D721Med (cell line): Measurements from ENCODE around the gene C1orf35.

Source experiments
- DNase-seq: peaks from one replicate; pipeline ENCODE4 v3.0.0; 2011; ENCODE audit warnings: low spot score; ENCODE audit not compliant: insufficient read length
- FAIRE-seq: peaks from 2 replicates; lab custom pipeline; 2011; peaks lifted over from hg19 to GRCh38; lab: Jason Lieb, UNC
- TF ChIP-seq, protein P1 (sequence below): IDR thresholded peaks from 2 replicates; pipeline ENCODE4 v1.5.1; 2012; ENCODE audit warnings: mild to moderate bottlenecking, control low read depth; ENCODE audit not compliant: insufficient read depth; ENCODE audit errors: missing control alignments

The C1orf35 gene

GRCh38 chr1:228098323-228098931 lies 4.7 kb downstream of the C1orf35 start:
- DNase-seq (peak; percentile 16), FAIRE-seq (no peak)
- TF ChIP-seq, protein P1, sequence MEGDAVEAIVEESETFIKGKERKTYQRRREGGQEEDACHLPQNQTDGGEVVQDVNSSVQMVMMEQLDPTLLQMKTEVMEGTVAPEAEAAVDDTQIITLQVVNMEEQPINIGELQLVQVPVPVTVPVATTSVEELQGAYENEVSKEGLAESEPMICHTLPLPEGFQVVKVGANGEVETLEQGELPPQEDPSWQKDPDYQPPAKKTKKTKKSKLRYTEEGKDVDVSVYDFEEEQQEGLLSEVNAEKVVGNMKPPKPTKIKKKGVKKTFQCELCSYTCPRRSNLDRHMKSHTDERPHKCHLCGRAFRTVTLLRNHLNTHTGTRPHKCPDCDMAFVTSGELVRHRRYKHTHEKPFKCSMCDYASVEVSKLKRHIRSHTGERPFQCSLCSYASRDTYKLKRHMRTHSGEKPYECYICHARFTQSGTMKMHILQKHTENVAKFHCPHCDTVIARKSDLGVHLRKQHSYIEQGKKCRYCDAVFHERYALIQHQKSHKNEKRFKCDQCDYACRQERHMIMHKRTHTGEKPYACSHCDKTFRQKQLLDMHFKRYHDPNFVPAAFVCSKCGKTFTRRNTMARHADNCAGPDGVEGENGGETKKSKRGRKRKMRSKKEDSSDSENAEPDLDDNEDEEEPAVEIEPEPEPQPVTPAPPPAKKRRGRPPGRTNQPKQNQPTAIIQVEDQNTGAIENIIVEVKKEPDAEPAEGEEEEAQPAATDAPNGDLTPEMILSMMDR = no peak

GRCh38 chr1:228097333-228098081 lies 5.6 kb downstream of the C1orf35 start:
- TF ChIP-seq, protein P1 = no peak
- FAIRE-seq = no peak
- peak; percentile 22 for DNase-seq

- FAIRE-seq (no peak), DNase-seq (peak; percentile 17)
- TF ChIP-seq, protein P1 = no peak
These were observed 6.5 kb downstream of the C1orf35 start for GRCh38 chr1:228096416-228097332.

DNA sequence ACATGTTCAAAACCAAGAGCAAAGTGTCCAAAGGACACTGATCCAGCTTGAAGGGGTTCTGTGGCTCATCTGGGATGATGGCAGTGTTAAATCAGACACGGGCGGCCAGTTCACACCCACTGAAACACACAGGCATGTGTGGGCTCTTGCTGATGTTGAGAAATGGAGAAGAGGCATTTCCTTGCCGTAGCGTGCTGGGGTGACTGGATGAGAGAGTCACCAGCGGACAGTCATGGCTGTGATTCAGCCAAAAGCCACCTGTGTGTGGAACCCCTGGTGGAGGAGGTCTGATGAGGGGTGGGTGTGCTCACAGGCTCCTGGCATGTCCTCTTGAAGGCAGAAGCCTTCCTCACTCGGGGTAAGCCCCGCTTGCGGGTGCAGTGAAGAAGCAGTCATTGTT lies 7.2 kb downstream of the C1orf35 start:
- peak; percentile 9 for DNase-seq
- TF ChIP-seq, protein P1 = no peak
- no peak for FAIRE-seq

DNA sequence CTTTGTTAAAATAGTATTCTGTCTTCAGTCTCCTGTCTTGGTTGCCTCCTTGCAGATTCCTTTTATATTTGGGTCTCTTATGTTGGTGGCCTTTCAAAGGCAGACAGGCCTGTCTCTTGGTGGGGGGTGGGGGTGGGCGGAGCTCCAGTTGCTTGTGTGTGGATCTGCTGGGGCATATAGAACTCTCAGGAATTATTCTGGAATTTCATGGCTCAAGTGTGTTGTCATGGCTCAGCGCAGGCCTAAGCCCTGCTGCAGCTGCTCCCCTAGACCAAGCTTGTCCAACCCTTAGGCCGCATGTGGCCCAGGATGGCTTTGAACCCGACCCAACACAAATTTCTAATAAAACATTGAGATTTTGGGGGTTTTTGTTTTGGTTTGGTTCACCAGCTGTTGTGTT lies 8.0 kb downstream of the C1orf35 start:
- peak; percentile 15 for DNase-seq
- TF ChIP-seq, protein P1 = no peak
- FAIRE-seq = no peak

- no peak for FAIRE-seq
- TF ChIP-seq, protein P1 = no peak
- peak; percentile 20 for DNase-seq
These were observed 8.6 kb downstream of the C1orf35 start for GRCh38 chr1:228094432-228095016.
